K562 (cell line): ENCODE measurements around the gene GOLGA2. TPM values are rescaled to one million over a fixed set of nuclear protein-coding genes. Genes with fewer than 3 reads are reported as not detected.

ENCODE experiments used
- E2F1 ChIP-seq: sonication (generic); formaldehyde crosslinking; IDR thresholded peaks from 2 replicates; pipeline ENCODE4 v1.8.1; 2023; ENCODE audit warnings: mild to moderate bottlenecking, missing genetic modification reagents, moderate library complexity
- EP300 ChIP-seq: IDR thresholded peaks from 2 replicates; pipeline ENCODE4 v1.6.1; 2012; ENCODE audit warnings: low read length, improper control_type of control experiment
- ESRRA ChIP-seq: fragments of 450-650 bp; IDR thresholded peaks from 2 replicates; pipeline ENCODE4 v1.6.1; 2014; ENCODE audit warnings: low read depth, mild to moderate bottlenecking, moderate library complexity, borderline replicate concordance
- ID3 ChIP-seq, 2 experiments: fragments of 250-450 bp in 1 of 2; fragments of 450-650 bp in 1 of 2; sonication (Bioruptor Pico) in 1 of 2; IDR thresholded peaks; 2 replicates each; pipeline versions ENCODE4 v1.6.1 to v1.8.0; 2016 to 2021; ENCODE audit warnings: mild to moderate bottlenecking in 2 of 2, moderate library complexity in 2 of 2, missing compliant biosample characterization in 1 of 2, missing genetic modification characterization in 1 of 2
- ILK ChIP-seq: fragments of 450-650 bp; IDR thresholded peaks from 2 replicates; pipeline ENCODE4 v1.6.1; 2016; ENCODE audit warnings: missing genetic modification characterization, low read depth, mild to moderate bottlenecking, missing compliant biosample characterization, moderate library complexity, borderline replicate concordance
- JUNB ChIP-seq: fragments of 450-650 bp; formaldehyde crosslinking; conservative IDR thresholded peaks from 2 replicates; pipeline ENCODE4 v1.4.0; 2020; ENCODE audit warnings: mild to moderate bottlenecking
- KLF6 ChIP-seq: fragments of 250-450 bp; sonication (Bioruptor Pico); IDR thresholded peaks from 2 replicates; pipeline ENCODE4 v1.4.0; 2020; ENCODE audit warnings: mild to moderate bottlenecking, moderate library complexity, borderline replicate concordance
- MAZ ChIP-seq, 2 experiments: fragments of 450-650 bp in 1 of 2; sonication (generic) in 1 of 2; formaldehyde crosslinking; IDR thresholded peaks in 1 of 2; conservative IDR thresholded peaks in 1 of 2; 2 replicates each; pipeline versions ENCODE4 v1.4.0 to v1.5.0; 2020; ENCODE audit warnings: mild to moderate bottlenecking in 1 of 2, missing genetic modification reagents in 1 of 2
- NCOA6 ChIP-seq: fragments of 450-650 bp; IDR thresholded peaks from 2 replicates; pipeline ENCODE4 v1.6.1; 2017; ENCODE audit warnings: mild to moderate bottlenecking
- PHF8 ChIP-seq: fragments of 200-600 bp; sonication (generic); IDR thresholded peaks from 2 replicates; pipeline ENCODE4 v1.6.1; 2012; ENCODE audit warnings: mixed run types, mild to moderate bottlenecking, inconsistent platforms, low read length, moderate library complexity, borderline replicate concordance
- RBM34 ChIP-seq: fragments of 200-400 bp; formaldehyde crosslinking; IDR thresholded peaks from 2 replicates; pipeline ENCODE4 v1.6.1; 2018; ENCODE audit warnings: low read length, borderline replicate concordance; ENCODE audit not compliant: insufficient read depth
- SETDB1 ChIP-seq: IDR thresholded peaks from one replicate; pipeline ENCODE4 v1.6.1; 2012; ENCODE audit warnings: low read length, control low read depth, inconsistent platforms
- SPI1 ChIP-seq: IDR thresholded peaks from 2 replicates; pipeline ENCODE4 v1.6.1; 2011; ENCODE audit warnings: low read depth, low read length, control low read depth, borderline replicate concordance
- SRF ChIP-seq, 2 experiments: fragments of 250-450, 450-650 bp in 1 of 2; sonication (Bioruptor Pico) in 1 of 2; sonication (generic) in 1 of 2; formaldehyde crosslinking; IDR thresholded peaks; 2 replicates each; pipeline versions ENCODE4 v1.5.0 to v1.5.1; 2020 to 2022; ENCODE audit warnings: mild to moderate bottlenecking in 1 of 2, missing genetic modification reagents in 1 of 2
- STAT6 ChIP-seq: sonication (generic); formaldehyde crosslinking; IDR thresholded peaks from 2 replicates; pipeline ENCODE4 v1.8.1; 2023; ENCODE audit warnings: mild to moderate bottlenecking, missing genetic modification reagents
- TCF7 ChIP-seq: sonication (generic); IDR thresholded peaks from 2 replicates; pipeline ENCODE4 v1.6.1; 2016; ENCODE audit warnings: antibody characterized with exemption, borderline replicate concordance
- THAP12 ChIP-seq: fragments of 250-450 bp; sonication (Bioruptor Pico); IDR thresholded peaks from 2 replicates; pipeline ENCODE4 v1.9.0; 2021; ENCODE audit warnings: mild to moderate bottlenecking, inconsistent platforms
- ZNF76 ChIP-seq: fragments of 250-450 bp; sonication (Bioruptor Pico); IDR thresholded peaks from 2 replicates; pipeline ENCODE4 v1.4.0; 2020; ENCODE audit warnings: mild to moderate bottlenecking, moderate library complexity, borderline replicate concordance
- polyA plus RNA-seq, 8 experiments: library from polyadenylated mRNA; depleted of rRNA in 4 of 8; stranded (reverse) in 5 of 8; unstranded in 3 of 8; fragments of >200 nt; fragmentation: Nextera tagmentation in 2 of 8; fragmentation: Illumina TruSeq in 1 of 8; extraction: Ambion mirVana in 2 of 8; extraction: Trizol in 1 of 8; gene quantifications; 2 replicates each; pipeline versions ENCODE4 v1.2.1 to v1.2.3, GENCODE V29; 2011 to 2014; ENCODE audit warnings: inconsistent platforms in 1 of 8, missing spikeins in 1 of 8
- total RNA-seq, 7 experiments: library from RNA; depleted of rRNA in 6 of 7; stranded (reverse); fragments of >200 nt in 6 of 7; fragmentation: Illumina TruSeq in 2 of 7; extraction: Trizol in 2 of 7; gene quantifications; 2 replicates each; pipeline versions ENCODE4 v1.2.1 to v1.2.3, GENCODE V29; 2011 to 2021; ENCODE audit warnings: low replicate concordance in 1 of 7

The GOLGA2 gene
- total and polyA plus RNA-seq, 9 of the 15 experiments (the other 6 are each of a cell fraction or from before 2014, with no cell fraction given), result 15.7 to 138 (median 76.0) TPM

GRCh38 chr9:128276008-128276573 is 284 bp upstream of the GOLGA2 start, which contains the start of gene SWI5 (continued):
- no peak for TF ChIP-seq KLF6 (CRISPR knock-in tag)
- TF ChIP-seq MAZ (CRISPR knock-in tag; conservative IDR thresholded peaks at IDR 0.05 in 1 of 2, IDR thresholded peaks at IDR 0.05 in 1 of 2), result 0 out of 4 replicates have a peak, but pooled peaks of 1 of the 2 experiments have one; percentile 70
- no peak for TF ChIP-seq SRF (CRISPR knock-in tag; IDR thresholded peaks at IDR 0.05)
- no peak for TF ChIP-seq TCF7
- TF ChIP-seq NCOA6, result no peak
- peak; percentile 11; the same call in 1 of the 2 replicates for TF ChIP-seq E2F1
- TF ChIP-seq PHF8, result peak; percentile 93
- peak; percentile 69; the same call in 1 of the 2 replicates for TF ChIP-seq STAT6
- peak; percentile 5; the same call in 1 of the 2 replicates for TF ChIP-seq JUNB (CRISPR knock-in tag)
- peak; percentile 55; the same call in 1 of the 2 replicates for TF ChIP-seq ZNF76 (CRISPR knock-in tag)
- TF ChIP-seq ILK (tag), result no peak
- TF ChIP-seq SPI1, result peak; percentile 88
- no peak for TF ChIP-seq SETDB1
- TF ChIP-seq ID3 (CRISPR knock-in tag; IDR thresholded peaks at IDR 0.05), result no peak
- peak; percentile 88; the same call in 1 of the 2 replicates for TF ChIP-seq ID3 (tag; IDR thresholded peaks at IDR 0.05)
- no peak for TF ChIP-seq ESRRA
- TF ChIP-seq EP300, result 0 out of 2 replicates have a peak, but pooled peaks have one; percentile 6
- 0 out of 2 replicates have a peak, but pooled peaks have one; percentile 11 for TF ChIP-seq RBM34
- peak; percentile 93; the same call in 1 of the 2 replicates for TF ChIP-seq THAP12 (CRISPR knock-in tag)
